ENCODE data around the gene PRAMEF20. TPM values are rescaled to one million over a fixed set of nuclear protein-coding genes. Genes with fewer than 3 reads are reported as not detected.

Gene PRAMEF20
- total and polyA plus RNA-seq, 2 donors (not counting 3 experiments of a cell fraction or from before 2014, with no cell fraction given) = not detected

DNA sequence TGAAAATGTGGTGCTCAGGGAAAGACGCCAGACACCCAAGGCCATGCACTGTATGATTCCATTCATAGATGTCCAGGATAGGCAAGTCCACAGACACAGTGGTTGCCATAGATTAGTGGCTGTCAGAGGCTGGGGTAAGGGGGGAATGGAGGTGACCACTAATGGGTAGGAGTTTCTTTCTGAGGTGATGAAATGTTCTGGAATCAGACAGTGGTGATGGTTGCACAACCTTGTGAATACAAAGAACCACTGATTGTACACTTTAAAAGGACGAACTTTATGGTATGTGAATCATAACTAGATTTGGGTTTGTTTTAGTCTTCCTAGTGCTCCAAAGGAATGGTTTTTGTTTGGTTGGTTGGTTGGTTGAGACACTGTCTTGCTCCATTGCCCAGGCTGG lies 51.7 kb downstream of the PRAMEF20 start:
- CTCF ChIA-PET = no interaction called here

More for the DNA sequence above, 51.7 kb downstream of the PRAMEF20 start:
- TF ChIP-seq MYC (IDR thresholded peaks at IDR 0.05; ENCODE audit: low read depth, low read length) = no peak
- TF ChIP-seq, protein P1, sequence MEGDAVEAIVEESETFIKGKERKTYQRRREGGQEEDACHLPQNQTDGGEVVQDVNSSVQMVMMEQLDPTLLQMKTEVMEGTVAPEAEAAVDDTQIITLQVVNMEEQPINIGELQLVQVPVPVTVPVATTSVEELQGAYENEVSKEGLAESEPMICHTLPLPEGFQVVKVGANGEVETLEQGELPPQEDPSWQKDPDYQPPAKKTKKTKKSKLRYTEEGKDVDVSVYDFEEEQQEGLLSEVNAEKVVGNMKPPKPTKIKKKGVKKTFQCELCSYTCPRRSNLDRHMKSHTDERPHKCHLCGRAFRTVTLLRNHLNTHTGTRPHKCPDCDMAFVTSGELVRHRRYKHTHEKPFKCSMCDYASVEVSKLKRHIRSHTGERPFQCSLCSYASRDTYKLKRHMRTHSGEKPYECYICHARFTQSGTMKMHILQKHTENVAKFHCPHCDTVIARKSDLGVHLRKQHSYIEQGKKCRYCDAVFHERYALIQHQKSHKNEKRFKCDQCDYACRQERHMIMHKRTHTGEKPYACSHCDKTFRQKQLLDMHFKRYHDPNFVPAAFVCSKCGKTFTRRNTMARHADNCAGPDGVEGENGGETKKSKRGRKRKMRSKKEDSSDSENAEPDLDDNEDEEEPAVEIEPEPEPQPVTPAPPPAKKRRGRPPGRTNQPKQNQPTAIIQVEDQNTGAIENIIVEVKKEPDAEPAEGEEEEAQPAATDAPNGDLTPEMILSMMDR (IDR thresholded peaks at IDR 0.05; ENCODE audit: extremely low read depth in 1 of 2, insufficient read depth in 1 of 2, low read depth in 1 of 2, low read length in 2 of 2) = no peak
- no peak for TF ChIP-seq JUN (IDR thresholded peaks at IDR 0.05; ENCODE audit: borderline replicate concordance, insufficient read depth, insufficient read length, low read depth)
- TF ChIP-seq MAX (IDR thresholded peaks at IDR 0.05; ENCODE audit: insufficient read depth, insufficient read length) = no peak
- no peak for TF ChIP-seq POLR2AphosphoS5 (IDR thresholded peaks at IDR 0.05; ENCODE audit: insufficient read depth, low read depth, low read length)
- no peak for TF ChIP-seq FOS (IDR thresholded peaks at IDR 0.05; ENCODE audit: borderline replicate concordance, insufficient read depth, low read length)
- TF ChIP-seq POLR2A (IDR thresholded peaks at IDR 0.05; ENCODE audit: low read depth, low read length) = no peak
- TF ChIP-seq GATA2 (IDR thresholded peaks at IDR 0.05; ENCODE audit: insufficient read depth, insufficient read length, low read depth, low read length) = no peak
- no peak for TF ChIP-seq EZH2 (IDR thresholded peaks at IDR 0.05; ENCODE audit: borderline replicate concordance, low read depth, low read length, severe bottlenecking)
- Histone ChIP-seq H3K27ac (ENCODE audit: insufficient read depth, low read depth, low read length) (no peak overlapping the region), H4K20me1 (replicated peaks; ENCODE audit: control insufficient read depth, extremely low read depth, insufficient read depth, low read length) (no peaks in the 10 kb centered on the region), H2AFZ (ENCODE audit: low read depth, low read length) (no peak overlapping the region), H3K4me2 (ENCODE audit: insufficient read depth, low read length) (no peak overlapping the region), H3K4me1 (ENCODE audit: control insufficient read depth, extremely low read depth, insufficient read depth, low read length) (no peaks in the 10 kb centered on the region), H3K27me3 (ENCODE audit: control insufficient read depth in 2 of 2, insufficient read depth in 2 of 2, low read length in 2 of 2) (no peaks in the 10 kb centered on the region), H3K4me3 (replicated peaks in 1 of 3; ENCODE audit: insufficient read depth in 1 of 3, low read depth in 1 of 3, low read length in 3 of 3) (no peak overlapping the region), H3K9ac (replicated peaks; ENCODE audit: extremely low read depth, insufficient read depth, low read length) (no peak overlapping the region), H3K36me3 (ENCODE audit: control insufficient read depth in 2 of 2, extremely low read depth in 1 of 2, insufficient read depth in 2 of 2, low read length in 2 of 2) (no peaks in the 10 kb centered on the region), H3K79me2 (ENCODE audit: control insufficient read depth, insufficient read depth, low read length) (no peaks in the 10 kb centered on the region), H3K9me1 (replicated peaks; ENCODE audit: control insufficient read depth, extremely low read depth, insufficient read depth, low read length) (no peaks in the 10 kb centered on the region), H3K9me3 (replicated peaks; ENCODE audit: control insufficient read depth, insufficient read depth, low read length) (no peaks in the 10 kb centered on the region)
- DNase-seq (ENCODE audit: low read depth, low spot score) (no peak), FAIRE-seq (no peak)
- BruUV-seq (replicated peaks) = no TSS peak
- intact Hi-C loops (cut with micrococcal nuclease) = no loop called here
- POLR2A ChIA-PET = no interaction called here
- dilution Hi-C loops (cut with MboI; ENCODE audit: extremely low pct_ligation_motif_present, low sequenced_read_pairs) = no loop called here
